GM12878 (cell line): Measurements from ENCODE around the gene MYLK3. TPM values are rescaled to one million over a fixed set of nuclear protein-coding genes. Genes with fewer than 3 reads are reported as not detected.

Experiments used
- ATAC-seq: fragments of 200-7000 bp; cut with Tn5 transposase; 3 replicates; pipeline ENCODE4 v1.9.1; 2020; ENCODE audit warnings: mild to moderate bottlenecking, moderate library complexity
- BruUV-seq: library from RNA; stranded (reverse); fragments of 400-500 nt; replicated peaks from 2 replicates; lab custom pipeline; 2021; lab: Mats Ljungman, UMichigan
- CTCF ChIA-PET: fragments of 300-600 bp; sonication (Branson Sonifier 250); formaldehyde crosslinking; extraction: SDS; loops from one replicate; lab custom pipeline; 2021; ENCODE audit warnings: inconsistent platforms; lab: Yijun Ruan, JAX
- POLR2A ChIA-PET: fragments of 350-600 bp; formaldehyde crosslinking; extraction: SDS; loops from one replicate; lab custom pipeline; 2021; ENCODE audit warnings: inconsistent platforms; lab: Charles Lee
- RAD21 ChIA-PET: fragments of 300-600 bp; sonication (Branson Sonifier 250); formaldehyde crosslinking; loops from one replicate; lab custom pipeline; 2023; ENCODE audit warnings: antibody characterized with exemption; ENCODE audit not compliant: unreplicated experiment; lab: Charles Lee
- SMC1A ChIA-PET: fragments of 300-600 bp; sonication (Branson Sonifier 250); formaldehyde crosslinking; loops from one replicate; lab custom pipeline; 2023; ENCODE audit not compliant: unreplicated experiment, uncharacterized antibody; lab: Charles Lee
- DNase-seq: peaks from one replicate; pipeline ENCODE4 v3.0.0-alpha.2; 2011; ENCODE audit warnings: low read depth, low spot score
- FAIRE-seq: peaks from 3 replicates; lab custom pipeline; 2011; peaks lifted over from hg19 to GRCh38; lab: Jason Lieb, UNC
- H2AFZ ChIP-seq: 2 replicates; pipeline ENCODE4 v1.6.0; 2011; ENCODE audit warnings: low read depth, low read length, control low read depth; ENCODE audit not compliant: control insufficient read depth
- H3K27ac ChIP-seq: 2 replicates; pipeline ENCODE4 v1.5.1; 2011; ENCODE audit warnings: control low read depth; ENCODE audit not compliant: control insufficient read depth, insufficient read depth
- H3K27me3 ChIP-seq, 2 experiments: replicated peaks in 1 of 2; 2 replicates each; pipeline versions ENCODE4 v1.6.0 to v1.6.1; 2011; ENCODE audit warnings: low read length in 1 of 2; ENCODE audit not compliant: control insufficient read depth in 2 of 2, insufficient read depth in 2 of 2
- H3K36me3 ChIP-seq, 2 experiments: 2 replicates each; pipeline ENCODE4 v1.5.1; 2011; ENCODE audit warnings: low read length in 1 of 2; ENCODE audit not compliant: control insufficient read depth in 2 of 2, insufficient read depth in 2 of 2
- H3K4me1 ChIP-seq: 2 replicates; pipeline ENCODE4 v1.6.1; 2011; ENCODE audit warnings: mild to moderate bottlenecking, low read length, moderate library complexity, mixed read lengths; ENCODE audit not compliant: control insufficient read depth, insufficient read depth
- H3K4me2 ChIP-seq: 2 replicates; pipeline ENCODE4 v1.6.0; 2011; ENCODE audit warnings: control low read depth; ENCODE audit not compliant: control insufficient read depth, insufficient read depth
- H3K4me3 ChIP-seq: fragments of 200-600 bp; sonication (generic); 2 replicates; pipeline ENCODE4 v1.5.1; 2016
- H3K79me2 ChIP-seq: 2 replicates; pipeline ENCODE4 v1.6.0; 2011; ENCODE audit warnings: low read length; ENCODE audit not compliant: control insufficient read depth, insufficient read depth
- H3K9ac ChIP-seq: 2 replicates; pipeline ENCODE4 v1.8.0; 2011; ENCODE audit warnings: low read length, control low read depth, mixed read lengths; ENCODE audit not compliant: control insufficient read depth, insufficient read depth
- H3K9me3 ChIP-seq: replicated peaks from 3 replicates; pipeline ENCODE4 v1.5.1; 2011; ENCODE audit warnings: mild to moderate bottlenecking, low read length; ENCODE audit not compliant: control insufficient read depth, insufficient read depth
- H4K20me1 ChIP-seq: 2 replicates; pipeline ENCODE4 v1.6.0; 2011; ENCODE audit not compliant: control insufficient read depth, insufficient read depth
- ASH2L ChIP-seq: fragments of 300-600, 200-600 bp; sonication (generic); IDR thresholded peaks from 2 replicates; pipeline ENCODE4 v1.6.1; 2017; ENCODE audit warnings: low read depth, mild to moderate bottlenecking, borderline replicate concordance
- BCL11A ChIP-seq: IDR thresholded peaks from 2 replicates; pipeline ENCODE4 v1.6.1; 2011; ENCODE audit warnings: low read depth, low read length
- CREB1 ChIP-seq: IDR thresholded peaks from 2 replicates; pipeline ENCODE4 v1.6.1; 2012; ENCODE audit warnings: low read depth, mild to moderate bottlenecking, inconsistent platforms
- MEF2B ChIP-seq: fragments of 450-650 bp; IDR thresholded peaks from 2 replicates; pipeline ENCODE4 v1.6.1; 2018; ENCODE audit warnings: mild to moderate bottlenecking, moderate library complexity; ENCODE audit not compliant: partially characterized antibody, poor library complexity, severe bottlenecking
- NR2C2 ChIP-seq: IDR thresholded peaks from 2 replicates; pipeline ENCODE4 v1.6.1; 2011; ENCODE audit warnings: borderline replicate concordance, low read depth; ENCODE audit not compliant: control insufficient read depth, insufficient read length
- POLR2A ChIP-seq: IDR thresholded peaks from 2 replicates; pipeline ENCODE4 v1.6.1; 2011; ENCODE audit warnings: low read depth, mild to moderate bottlenecking, low read length
- POLR2AphosphoS5 ChIP-seq: IDR thresholded peaks from 2 replicates; pipeline ENCODE4 v1.6.1; 2011; ENCODE audit warnings: mild to moderate bottlenecking, low read length, inconsistent platforms
- RAD51 ChIP-seq: fragments of 450-650 bp; IDR thresholded peaks from 2 replicates; pipeline ENCODE4 v1.6.1; 2016; ENCODE audit warnings: moderate library complexity, mild to moderate bottlenecking, inconsistent platforms
- SMC3 ChIP-seq: IDR thresholded peaks from 2 replicates; pipeline ENCODE4 v1.6.1; 2011; ENCODE audit warnings: low read length, improper control_type of control experiment, borderline replicate concordance
- SPI1 ChIP-seq: IDR thresholded peaks from 2 replicates; pipeline ENCODE4 v1.6.1; 2011; ENCODE audit warnings: low read depth, mild to moderate bottlenecking, low read length, moderate library complexity, borderline replicate concordance; ENCODE audit not compliant: insufficient read depth
- SUZ12 ChIP-seq: fragments of 200-600 bp; sonication (generic); IDR thresholded peaks from one replicate; pipeline ENCODE4 v1.6.1; 2018; ENCODE audit warnings: antibody characterized with exemption, mild to moderate bottlenecking; ENCODE audit not compliant: unreplicated experiment
- WGBS: methylation state at CpG from one replicate; pipeline ENCODE4 v1.1.6; 2016; ENCODE audit warnings: low lambda C conversion rate; ENCODE audit not compliant: insufficient replicate concordance, insufficient coverage; ENCODE audit errors: missing lambda C conversion rate; 5-methylcytosine and 5-hydroxymethylcytosine counted together
- in situ Hi-C: fragments of 300-500 bp; cut with MboI; formaldehyde crosslinking; loops from 9 replicates; pipeline ENCODE4 v1.14.3; 2018; ENCODE audit warnings: mixed read lengths
- intact Hi-C: fragments of 100-400 bp; cut with micrococcal nuclease; formaldehyde crosslinking; loops from one replicate; pipeline ENCODE4 v1.14.2; 2022; ENCODE audit not compliant: unreplicated experiment
- polyA plus RNA-seq, 11 experiments: library from polyadenylated mRNA; depleted of rRNA in 4 of 11; unstranded in 6 of 11; stranded (reverse) in 5 of 11; fragments of >200 nt; fragmentation: Nextera tagmentation in 4 of 11; fragmentation: Illumina TruSeq in 1 of 11; extraction: Ambion mirVana in 4 of 11; extraction: Trizol in 1 of 11; gene quantifications; 1 replicate in 1 of 11; 2 replicates in 10 of 11; pipeline versions ENCODE4 v1.2.1 to v1.2.3, GENCODE V29; 2011 to 2016; ENCODE audit warnings: inconsistent platforms in 2 of 11, missing spikeins in 2 of 11, low read depth in 1 of 11
- total RNA-seq, 4 experiments: library from RNA; depleted of rRNA in 3 of 4; stranded (reverse); fragments of >200 nt in 3 of 4; fragmentation: Illumina TruSeq in 1 of 4; extraction: Trizol in 1 of 4; gene quantifications; 2 replicates each; pipeline versions ENCODE4 v1.2.1 to v1.2.3, GENCODE V29; 2013 to 2021
- TF ChIP-seq, protein P1 (sequence below): fragments of 450-650 bp; IDR thresholded peaks from 2 replicates; pipeline ENCODE4 v1.6.1; 2017; ENCODE audit warnings: mild to moderate bottlenecking
- TF ChIP-seq, protein P2 (sequence below): fragments of 450-650 bp; formaldehyde crosslinking; IDR thresholded peaks from 2 replicates; pipeline ENCODE4 v1.4.0; 2020; ENCODE audit warnings: mild to moderate bottlenecking, moderate library complexity
- TF ChIP-seq, protein P3 (sequence below): fragments of 450-650 bp; IDR thresholded peaks from 2 replicates; pipeline ENCODE4 v1.6.1; 2017; ENCODE audit warnings: mild to moderate bottlenecking, low read depth, inconsistent platforms; ENCODE audit not compliant: poor library complexity, severe bottlenecking

The MYLK3 gene
- total and polyA plus RNA-seq, 10 of the 15 experiments (the other 5 are each of a cell fraction or from before 2014, with no cell fraction given) = 0.02 to 0.46 (median 0.17) TPM

DNA sequence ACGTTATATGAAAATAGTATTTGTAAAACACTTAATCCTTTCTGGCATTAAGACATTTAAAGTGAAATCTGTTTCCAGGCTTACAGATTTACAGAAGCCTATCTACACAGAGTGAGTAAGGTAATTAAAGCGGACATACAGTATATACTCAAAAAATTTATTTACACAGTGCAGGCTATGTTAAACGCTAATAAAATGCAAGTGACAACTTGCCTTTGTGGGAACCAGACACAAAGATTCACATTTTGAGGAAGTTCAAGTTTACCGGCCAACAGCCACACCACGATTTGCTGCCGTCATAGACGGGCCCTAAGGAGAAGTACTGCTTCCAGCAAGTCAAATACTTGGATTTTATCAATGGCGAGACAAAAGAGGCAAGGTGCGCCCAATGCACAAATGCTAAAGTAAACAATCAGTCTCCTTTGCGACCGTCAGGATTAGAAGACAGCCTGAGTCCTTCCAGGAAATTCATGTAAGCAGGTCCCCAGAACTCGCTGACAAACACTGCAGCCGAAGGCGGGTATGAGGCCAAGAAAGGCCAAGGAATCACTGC is 60.0 kb downstream of the MYLK3 start (continued):
- no peak for TF ChIP-seq POLR2AphosphoS5
- no peak for TF ChIP-seq RAD51
- TF ChIP-seq SPI1 = peak; percentile 42; the same call in 1 of the 2 replicates
- 0 out of 2 replicates have a peak, but pooled peaks have one; percentile 27 for TF ChIP-seq CREB1

DNA sequence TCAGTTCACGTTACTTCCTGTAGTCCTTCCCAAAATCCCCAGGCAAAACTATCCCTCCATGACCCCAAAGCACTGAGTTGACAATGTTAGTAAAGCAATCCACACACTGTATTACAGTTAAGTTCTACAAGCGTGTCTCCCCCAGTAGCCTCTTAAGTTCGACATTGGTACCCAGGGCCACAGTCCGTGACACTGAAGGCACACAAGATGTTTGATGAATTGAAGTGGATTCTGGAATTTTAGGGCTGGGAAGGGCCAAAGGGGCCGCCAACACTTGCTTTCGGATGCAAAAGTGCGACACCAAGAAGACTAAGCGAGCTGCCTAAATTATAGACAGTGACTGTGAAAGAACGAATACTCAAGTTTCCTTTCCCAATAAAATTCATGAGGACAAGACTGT is 60.7 kb downstream of the MYLK3 start:
- no peaks in the 10 kb centered on the region for H3K9me3 ChIP-seq
- DNase-seq = no peak
- TSS peak; percentile 67 for BruUV-seq
- RAD21 ChIA-PET = interaction anchor here (1.5 kb wide), 1 partner anchor 12 kb away, joined by 3 read pairs; no protein-coding TSS in a partner anchor
- peak overlapping the region; percentile 74 for H3K4me3 ChIP-seq
- no peak overlapping the region for H2AFZ ChIP-seq
- peaks cover 87% of the 10 kb centered on the region for H3K79me2 ChIP-seq
- no peak for ATAC-seq
- POLR2A ChIA-PET = no interaction called here
- WGBS = 98% methylated on average over 9 of the region's 9 CpGs
- CTCF ChIA-PET = interaction anchor here (0.5 to 6.6 kb wide), 5 partner anchors 13 to 242 kb away, joined by 3 to 69 read pairs (median 4); no protein-coding TSS in a partner anchor
- no peaks in the 10 kb centered on the region for H4K20me1 ChIP-seq
- intact Hi-C loops = loop anchor here (5.0 kb wide), 2 partner anchors 105 to 435 kb away; no protein-coding TSS in a partner anchor
- no peak for FAIRE-seq
- 0 out of 4 replicates have a peak, but pooled peaks cover 0 to 5% of the 10 kb centered on the region in 2 experiments for H3K36me3 ChIP-seq
- no peaks in the 10 kb centered on the region; the same call in 1 of the 2 replicates for H3K4me1 ChIP-seq
- in situ Hi-C loops = no loop called here
- H3K27me3 ChIP-seq = no peaks in the 10 kb centered on the region
- peak overlapping the region; percentile 53 for H3K4me2 ChIP-seq
- H3K9ac ChIP-seq = peak overlapping the region; percentile 74
- H3K27ac ChIP-seq = peak overlapping the region; percentile 72; the same call in 1 of the 2 replicates
- SMC1A ChIA-PET = interaction anchor here (1.2 to 1.5 kb wide), 3 partner anchors 13 to 158 kb away, joined by 3 to 18 read pairs (median 5); no protein-coding TSS in a partner anchor
- TF ChIP-seq BCL11A (no peak), ASH2L (no peak), SMC3 (no peak), SUZ12 (no peak), NR2C2 (no peak), MEF2B (no peak), POLR2A (no peak)
- TF ChIP-seq, protein P1, sequence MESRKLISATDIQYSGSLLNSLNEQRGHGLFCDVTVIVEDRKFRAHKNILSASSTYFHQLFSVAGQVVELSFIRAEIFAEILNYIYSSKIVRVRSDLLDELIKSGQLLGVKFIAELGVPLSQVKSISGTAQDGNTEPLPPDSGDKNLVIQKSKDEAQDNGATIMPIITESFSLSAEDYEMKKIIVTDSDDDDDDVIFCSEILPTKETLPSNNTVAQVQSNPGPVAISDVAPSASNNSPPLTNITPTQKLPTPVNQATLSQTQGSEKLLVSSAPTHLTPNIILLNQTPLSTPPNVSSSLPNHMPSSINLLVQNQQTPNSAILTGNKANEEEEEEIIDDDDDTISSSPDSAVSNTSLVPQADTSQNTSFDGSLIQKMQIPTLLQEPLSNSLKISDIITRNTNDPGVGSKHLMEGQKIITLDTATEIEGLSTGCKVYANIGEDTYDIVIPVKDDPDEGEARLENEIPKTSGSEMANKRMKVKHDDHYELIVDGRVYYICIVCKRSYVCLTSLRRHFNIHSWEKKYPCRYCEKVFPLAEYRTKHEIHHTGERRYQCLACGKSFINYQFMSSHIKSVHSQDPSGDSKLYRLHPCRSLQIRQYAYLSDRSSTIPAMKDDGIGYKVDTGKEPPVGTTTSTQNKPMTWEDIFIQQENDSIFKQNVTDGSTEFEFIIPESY = no peak
- TF ChIP-seq, protein P2, sequence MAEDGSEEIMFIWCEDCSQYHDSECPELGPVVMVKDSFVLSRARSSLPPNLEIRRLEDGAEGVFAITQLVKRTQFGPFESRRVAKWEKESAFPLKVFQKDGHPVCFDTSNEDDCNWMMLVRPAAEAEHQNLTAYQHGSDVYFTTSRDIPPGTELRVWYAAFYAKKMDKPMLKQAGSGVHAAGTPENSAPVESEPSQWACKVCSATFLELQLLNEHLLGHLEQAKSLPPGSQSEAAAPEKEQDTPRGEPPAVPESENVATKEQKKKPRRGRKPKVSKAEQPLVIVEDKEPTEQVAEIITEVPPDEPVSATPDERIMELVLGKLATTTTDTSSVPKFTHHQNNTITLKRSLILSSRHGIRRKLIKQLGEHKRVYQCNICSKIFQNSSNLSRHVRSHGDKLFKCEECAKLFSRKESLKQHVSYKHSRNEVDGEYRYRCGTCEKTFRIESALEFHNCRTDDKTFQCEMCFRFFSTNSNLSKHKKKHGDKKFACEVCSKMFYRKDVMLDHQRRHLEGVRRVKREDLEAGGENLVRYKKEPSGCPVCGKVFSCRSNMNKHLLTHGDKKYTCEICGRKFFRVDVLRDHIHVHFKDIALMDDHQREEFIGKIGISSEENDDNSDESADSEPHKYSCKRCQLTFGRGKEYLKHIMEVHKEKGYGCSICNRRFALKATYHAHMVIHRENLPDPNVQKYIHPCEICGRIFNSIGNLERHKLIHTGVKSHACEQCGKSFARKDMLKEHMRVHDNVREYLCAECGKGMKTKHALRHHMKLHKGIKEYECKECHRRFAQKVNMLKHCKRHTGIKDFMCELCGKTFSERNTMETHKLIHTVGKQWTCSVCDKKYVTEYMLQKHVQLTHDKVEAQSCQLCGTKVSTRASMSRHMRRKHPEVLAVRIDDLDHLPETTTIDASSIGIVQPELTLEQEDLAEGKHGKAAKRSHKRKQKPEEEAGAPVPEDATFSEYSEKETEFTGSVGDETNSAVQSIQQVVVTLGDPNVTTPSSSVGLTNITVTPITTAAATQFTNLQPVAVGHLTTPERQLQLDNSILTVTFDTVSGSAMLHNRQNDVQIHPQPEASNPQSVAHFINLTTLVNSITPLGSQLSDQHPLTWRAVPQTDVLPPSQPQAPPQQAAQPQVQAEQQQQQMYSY (CRISPR knock-in tag) = no peak
- TF ChIP-seq, protein P3, sequence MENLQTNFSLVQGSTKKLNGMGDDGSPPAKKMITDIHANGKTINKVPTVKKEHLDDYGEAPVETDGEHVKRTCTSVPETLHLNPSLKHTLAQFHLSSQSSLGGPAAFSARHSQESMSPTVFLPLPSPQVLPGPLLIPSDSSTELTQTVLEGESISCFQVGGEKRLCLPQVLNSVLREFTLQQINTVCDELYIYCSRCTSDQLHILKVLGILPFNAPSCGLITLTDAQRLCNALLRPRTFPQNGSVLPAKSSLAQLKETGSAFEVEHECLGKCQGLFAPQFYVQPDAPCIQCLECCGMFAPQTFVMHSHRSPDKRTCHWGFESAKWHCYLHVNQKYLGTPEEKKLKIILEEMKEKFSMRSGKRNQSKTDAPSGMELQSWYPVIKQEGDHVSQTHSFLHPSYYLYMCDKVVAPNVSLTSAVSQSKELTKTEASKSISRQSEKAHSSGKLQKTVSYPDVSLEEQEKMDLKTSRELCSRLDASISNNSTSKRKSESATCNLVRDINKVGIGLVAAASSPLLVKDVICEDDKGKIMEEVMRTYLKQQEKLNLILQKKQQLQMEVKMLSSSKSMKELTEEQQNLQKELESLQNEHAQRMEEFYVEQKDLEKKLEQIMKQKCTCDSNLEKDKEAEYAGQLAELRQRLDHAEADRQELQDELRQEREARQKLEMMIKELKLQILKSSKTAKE = no peak
